Measurements from ENCODE around the gene PTP4A2. TPM values are rescaled to one million over a fixed set of nuclear protein-coding genes. Genes with fewer than 3 reads are reported as not detected.

Gene PTP4A2
- total and polyA plus RNA-seq, 2 of the 13 experiments (the other 11 are each of a cell fraction or from before 2014, with no cell fraction given): 173 to 225 TPM

GRCh38 chr1:31938184-31938975, at the start of gene PTP4A2 (continued):
- TF ChIP-seq MIER2 (CRISPR knock-in tag; IDR thresholded peaks at IDR 0.05) (peak; percentile 79), ZNF790 (CRISPR knock-in tag; IDR thresholded peaks at IDR 0.05; ENCODE audit: borderline replicate concordance) (peak; percentile 47; the same call in 1 of the 2 replicates), MYNN (CRISPR knock-in tag; IDR thresholded peaks at IDR 0.05; ENCODE audit: low read depth) (peak; percentile 86; the same call in 1 of the 2 replicates), CBX2 (IDR thresholded peaks at IDR 0.05; ENCODE audit: low read depth, low read length) (no peak), CBX2 (CRISPR knock-in tag; IDR thresholded peaks at IDR 0.05; ENCODE audit: low read depth) (no peak; the same call in 1 of the 2 replicates), PRPF4 (IDR thresholded peaks at IDR 0.05; ENCODE audit: low read depth, low read length, poor library complexity, severe bottlenecking) (no peak), AKNA (CRISPR knock-in tag; IDR thresholded peaks at IDR 0.05; ENCODE audit: borderline replicate concordance) (0 out of 2 replicates have a peak, but pooled peaks have one; percentile 68), KAT8 (CRISPR knock-in tag; IDR thresholded peaks at IDR 0.05) (peak; percentile 84), PHB2 (IDR thresholded peaks at IDR 0.05; ENCODE audit: partially characterized antibody) (no peak), ZNF276 (CRISPR knock-in tag; IDR thresholded peaks at IDR 0.05; ENCODE audit: low read depth) (peak; percentile 98), RORA (CRISPR knock-in tag; IDR thresholded peaks at IDR 0.05) (no peak), ARID2 (CRISPR knock-in tag; IDR thresholded peaks at IDR 0.05; ENCODE audit: borderline replicate concordance) (peak; percentile 89), DR1 (CRISPR knock-in tag; IDR thresholded peaks at IDR 0.05) (peak; percentile 74; the same call in 1 of the 2 replicates), ZSCAN9 (CRISPR knock-in tag; IDR thresholded peaks at IDR 0.05; ENCODE audit: borderline replicate concordance) (peak; percentile 94), ARHGAP35 (CRISPR knock-in tag; IDR thresholded peaks at IDR 0.05; ENCODE audit: borderline replicate concordance) (peak; percentile 98), SMAD9 (CRISPR knock-in tag; IDR thresholded peaks at IDR 0.05) (peak; percentile 92; the same call in 1 of the 2 replicates), CBX5 (CRISPR knock-in tag; IDR thresholded peaks at IDR 0.05; ENCODE audit: borderline replicate concordance) (peak; percentile 86; the same call in 1 of the 2 replicates), ZNF230 (CRISPR knock-in tag; IDR thresholded peaks at IDR 0.05) (peak; percentile 92; the same call in 1 of the 2 replicates), ZNF317 (CRISPR knock-in tag; IDR thresholded peaks at IDR 0.05) (peak; percentile 80), RFX5 (IDR thresholded peaks at IDR 0.05; ENCODE audit: low read depth, low read length) (0 out of 2 replicates have a peak, but pooled peaks have one; percentile 35), ZEB1 (IDR thresholded peaks at IDR 0.05; ENCODE audit: insufficient replicate concordance, low read depth) (peak; percentile 54), ZNF224 (CRISPR knock-in tag; IDR thresholded peaks at IDR 0.05) (0 out of 2 replicates have a peak, but pooled peaks have one; percentile 5)
- TF ChIP-seq, protein P1, sequence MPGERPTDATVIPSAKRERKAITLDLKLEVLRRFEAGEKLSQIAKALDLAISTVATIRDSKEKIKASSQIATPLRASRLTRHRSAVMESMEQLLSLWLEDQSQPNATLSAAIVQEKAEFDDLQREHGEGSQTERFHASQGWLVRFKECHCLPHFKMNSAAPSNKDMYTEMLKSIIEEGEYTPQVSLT (CRISPR knock-in tag; IDR thresholded peaks at IDR 0.05; ENCODE audit: borderline replicate concordance, low read depth): no peak; the same call in 1 of the 2 replicates

Measured in HepG2 (cell line).